Natural killer cell (primary cell): ENCODE results near the gene UTRN. TPM values are rescaled to one million over a fixed set of nuclear protein-coding genes. Genes with fewer than 3 reads are reported as not detected.

ENCODE experiments used
- ATAC-seq, 3 donors: fragments of 150-1000 bp in 2 of 3; fragments of 200-7000 bp in 1 of 3; cut with Tn5 transposase; 1 replicate in 1 of 3; 2 replicates in 2 of 3; pipeline ENCODE4 v1.10.0; 2021; ENCODE audit warnings: mild to moderate bottlenecking in 2 of 3, moderate library complexity in 2 of 3
- DNase-seq, 2 donors: peaks; one replicate each; pipeline versions ENCODE4 v3.0.0 to v3.0.0-alpha.2; 2013 to 2021; ENCODE audit warnings: mixed read lengths in 1 of 2
- H3K27ac ChIP-seq: one replicate; pipeline ENCODE4 v1.5.1; 2013; ENCODE audit warnings: mild to moderate bottlenecking, low read length
- H3K27me3 ChIP-seq: one replicate; pipeline ENCODE4 v1.6.1; 2013; ENCODE audit warnings: low read length; ENCODE audit not compliant: control insufficient read depth, insufficient read depth
- H3K36me3 ChIP-seq: one replicate; pipeline ENCODE4 v1.6.1; 2013; ENCODE audit warnings: low read length; ENCODE audit not compliant: control insufficient read depth, insufficient read depth
- H3K4me1 ChIP-seq: one replicate; pipeline ENCODE4 v1.6.1; 2013; ENCODE audit warnings: low read length; ENCODE audit not compliant: control insufficient read depth, insufficient read depth
- H3K4me3 ChIP-seq: one replicate; pipeline ENCODE4 v1.5.1; 2013; ENCODE audit warnings: low read length
- H3K9me3 ChIP-seq: one replicate; pipeline ENCODE4 v1.6.1; 2013; ENCODE audit warnings: low read length; ENCODE audit not compliant: control insufficient read depth, insufficient read depth
- H3K27ac Mint-ChIP-seq, 2 donors: one replicate each; pipeline ENCODE4 v1.8.0; 2022; ENCODE audit warnings: mild to moderate bottlenecking in 2 of 2, mixed read lengths in 2 of 2, moderate library complexity in 1 of 2
- H3K27me3 Mint-ChIP-seq, 2 donors: one replicate each; pipeline ENCODE4 v1.8.0; 2022; ENCODE audit warnings: low read depth in 2 of 2, mixed read lengths in 2 of 2
- H3K36me3 Mint-ChIP-seq: one replicate; pipeline ENCODE4 v1.8.0; 2022; ENCODE audit warnings: mixed read lengths
- H3K4me1 Mint-ChIP-seq, 2 donors: one replicate each; pipeline ENCODE4 v1.8.0; 2022; ENCODE audit warnings: mixed read lengths in 2 of 2
- H3K4me3 Mint-ChIP-seq: one replicate; pipeline ENCODE4 v1.8.0; 2022; ENCODE audit warnings: mild to moderate bottlenecking, moderate library complexity, mixed read lengths
- H3K9me3 Mint-ChIP-seq, 2 donors: one replicate each; pipeline ENCODE4 v1.8.0; 2022; ENCODE audit warnings: mixed read lengths in 2 of 2
- WGBS: methylation state at CpG from one replicate; pipeline ENCODE4 v1.1.7; 2013; ENCODE audit warnings: missing lambda C conversion rate; ENCODE audit not compliant: insufficient coverage; 5-methylcytosine and 5-hydroxymethylcytosine counted together
- intact Hi-C: fragments of 100-400 bp; cut with micrococcal nuclease; formaldehyde crosslinking; loops from one replicate; pipeline ENCODE4 v1.14.2; 2022
- total RNA-seq, 4 donors: library from RNA; stranded (reverse); fragments of 120-200 nt in 1 of 4; gene quantifications; one replicate each; pipeline versions ENCODE4 v1.2.3 to v1.2.4, GENCODE V29; 2013 to 2022
- TF ChIP-seq, protein P1 (sequence below): fragments of 200-600 bp; IDR thresholded peaks from one replicate; pipeline ENCODE4 v1.8.0; 2022; ENCODE audit warnings: antibody characterized with exemption

UTRN gene
- total RNA-seq, result 100 to 1,000 TPM; 584 to 715 (median 591) TPM
- 587 TPM for total RNA-seq (2013)

DNA sequence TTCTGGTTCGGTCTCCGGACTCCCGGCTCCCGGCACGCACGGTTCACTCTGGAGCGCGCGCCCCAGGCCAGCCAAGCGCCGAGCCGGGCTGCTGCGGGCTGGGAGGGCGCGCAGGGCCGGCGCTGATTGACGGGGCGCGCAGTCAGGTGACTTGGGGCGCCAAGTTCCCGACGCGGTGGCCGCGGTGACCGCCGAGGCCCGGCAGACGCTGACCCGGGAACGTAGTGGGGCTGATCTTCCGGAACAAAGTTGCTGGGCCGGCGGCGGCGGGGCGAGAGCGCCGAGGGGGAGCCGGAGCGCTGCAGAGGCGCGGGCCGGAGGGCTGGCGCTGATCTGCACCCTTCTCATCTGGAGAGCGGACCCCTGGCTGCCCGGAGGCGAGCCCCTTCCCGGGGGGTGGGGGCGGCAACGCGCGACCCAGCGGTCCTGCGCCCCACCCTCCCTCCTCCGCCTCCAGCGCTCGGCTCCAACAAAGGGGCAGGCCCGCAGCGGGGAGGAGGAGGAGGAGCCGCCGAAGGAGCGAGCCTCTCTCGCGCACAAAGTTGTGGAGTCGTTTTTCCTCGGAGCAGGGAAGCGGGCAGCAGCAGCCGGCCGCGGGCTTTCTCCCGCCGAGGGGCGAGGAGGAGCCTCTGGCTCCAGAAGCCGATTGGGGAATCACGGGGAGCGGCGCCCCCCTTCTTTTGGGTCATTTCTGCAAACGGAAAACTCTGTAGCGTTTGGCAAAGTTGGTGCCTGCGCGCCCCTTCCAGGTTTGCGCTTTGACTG lies at the start of gene UTRN:
Gene UTRN, plus strand, starts transcription at position 553 of the 765 bp plus-strand sequence. CDS start 6,494 bp downstream, outside the sequence.
- Histone ChIP-seq H3K36me3 (no peaks in the 10 kb centered on the region), H3K9me3 (no peaks in the 10 kb centered on the region), H3K4me3 (peak within 1 kb of the TSS; percentile 62), H3K27me3 (no peaks in the 10 kb centered on the region), H3K4me1 (peaks cover 13% of the 10 kb centered on the region), H3K27ac (peak within 1 kb of the TSS; percentile 51)
- Mint-ChIP-seq H3K4me1 (peaks cover 42 to 48% of the 10 kb centered on the region in 2 donors), H3K27me3 (no peaks in the 10 kb centered on the region), H3K27ac (peak within 1 kb of the TSS; percentile 91 to 92), H3K4me3 (peak within 1 kb of the TSS; percentile 100), H3K9me3 (no peaks in the 10 kb centered on the region), H3K36me3 (no peaks in the 10 kb centered on the region)
- TF ChIP-seq, protein P1, sequence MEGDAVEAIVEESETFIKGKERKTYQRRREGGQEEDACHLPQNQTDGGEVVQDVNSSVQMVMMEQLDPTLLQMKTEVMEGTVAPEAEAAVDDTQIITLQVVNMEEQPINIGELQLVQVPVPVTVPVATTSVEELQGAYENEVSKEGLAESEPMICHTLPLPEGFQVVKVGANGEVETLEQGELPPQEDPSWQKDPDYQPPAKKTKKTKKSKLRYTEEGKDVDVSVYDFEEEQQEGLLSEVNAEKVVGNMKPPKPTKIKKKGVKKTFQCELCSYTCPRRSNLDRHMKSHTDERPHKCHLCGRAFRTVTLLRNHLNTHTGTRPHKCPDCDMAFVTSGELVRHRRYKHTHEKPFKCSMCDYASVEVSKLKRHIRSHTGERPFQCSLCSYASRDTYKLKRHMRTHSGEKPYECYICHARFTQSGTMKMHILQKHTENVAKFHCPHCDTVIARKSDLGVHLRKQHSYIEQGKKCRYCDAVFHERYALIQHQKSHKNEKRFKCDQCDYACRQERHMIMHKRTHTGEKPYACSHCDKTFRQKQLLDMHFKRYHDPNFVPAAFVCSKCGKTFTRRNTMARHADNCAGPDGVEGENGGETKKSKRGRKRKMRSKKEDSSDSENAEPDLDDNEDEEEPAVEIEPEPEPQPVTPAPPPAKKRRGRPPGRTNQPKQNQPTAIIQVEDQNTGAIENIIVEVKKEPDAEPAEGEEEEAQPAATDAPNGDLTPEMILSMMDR, result no peak
- ATAC-seq (peak; percentile 54 to 72 (median 69)), DNase-seq (peak; percentile 46 to 55)
- under 1% methylated on average over 84 of the region's 84 CpGs for WGBS
- intact Hi-C loops, result loop anchor here (5.0 to 10.0 kb wide), 3 partner anchors 67 to 180 kb away; no protein-coding TSS in a partner anchor

DNA sequence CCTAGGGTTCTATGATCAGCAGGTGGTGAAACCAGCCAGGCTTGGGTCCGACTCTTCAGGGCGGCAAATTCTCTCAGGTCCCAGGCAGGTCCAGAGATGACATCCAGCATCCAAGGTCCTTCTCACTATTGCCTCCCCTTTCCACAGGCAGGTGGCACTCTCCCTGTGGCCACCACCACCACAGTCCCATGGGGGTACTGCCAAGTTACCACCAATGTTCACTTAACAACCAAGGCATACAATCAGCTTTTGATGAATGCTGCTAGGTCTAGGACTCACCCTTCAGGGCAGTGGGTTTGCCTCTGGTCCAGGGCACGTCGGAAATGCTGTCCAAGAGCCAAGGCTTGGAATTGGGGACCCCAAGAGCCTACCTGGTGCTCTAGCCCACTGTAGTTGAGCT lies 40.4 kb upstream of the UTRN start:
- H3K27me3 Mint-ChIP-seq, result peaks cover 13 to 19% of the 10 kb centered on the region in 2 donors
- TF ChIP-seq, protein P1, result no peak
- 91% methylated on average over 4 of the region's 4 CpGs for WGBS
- Histone ChIP-seq H3K36me3 (no peaks in the 10 kb centered on the region), H3K4me3 (no peak overlapping the region), H3K9me3 (no peaks in the 10 kb centered on the region), H3K4me1 (peaks cover 3% of the 10 kb centered on the region), H3K27ac (no peak overlapping the region), H3K27me3 (no peaks in the 10 kb centered on the region)
- H3K4me1 Mint-ChIP-seq, result peaks cover 10% of the 10 kb centered on the region in 2 donors
- ATAC-seq (no peak), DNase-seq (peak in 1 of 2 donors; percentile 5)
- no peaks in the 10 kb centered on the region for H3K9me3 Mint-ChIP-seq
- no peak overlapping the region for H3K27ac Mint-ChIP-seq
- no peak overlapping the region for H3K4me3 Mint-ChIP-seq
- intact Hi-C loops, result no loop called here
- peaks cover 8% of the 10 kb centered on the region for H3K36me3 Mint-ChIP-seq

DNA sequence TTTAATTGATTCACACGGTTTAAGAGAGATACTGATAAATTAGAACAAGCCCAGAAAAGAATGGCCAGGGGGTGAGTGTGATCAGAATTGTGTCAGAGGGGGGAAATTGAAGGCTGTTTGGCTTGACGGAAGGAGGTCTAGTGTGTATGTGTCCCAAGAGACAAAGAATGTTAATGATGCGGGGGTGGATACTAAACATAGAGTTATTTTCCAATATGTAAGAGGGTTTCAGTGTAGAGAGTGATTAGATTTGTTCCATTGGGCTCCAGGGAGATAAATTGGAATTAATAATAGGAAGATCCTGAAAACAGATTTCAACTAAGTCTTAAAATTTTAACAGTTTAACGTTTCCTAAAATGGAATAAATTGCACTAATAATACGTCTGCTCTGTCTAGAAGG lies 38.1 kb upstream of the UTRN start:
- Mint-ChIP-seq H3K27ac (no peak overlapping the region), H3K4me3 (no peak overlapping the region), H3K4me1 (peaks cover 10% of the 10 kb centered on the region in 2 donors), H3K36me3 (peaks cover 8% of the 10 kb centered on the region), H3K27me3 (peaks cover 13 to 19% of the 10 kb centered on the region in 2 donors), H3K9me3 (no peaks in the 10 kb centered on the region)
- Histone ChIP-seq H3K27me3 (no peaks in the 10 kb centered on the region), H3K27ac (no peak overlapping the region), H3K4me1 (peaks cover 3% of the 10 kb centered on the region), H3K9me3 (no peaks in the 10 kb centered on the region), H3K36me3 (no peaks in the 10 kb centered on the region), H3K4me3 (no peak overlapping the region)
- ATAC-seq, result no peak
- intact Hi-C loops, result no loop called here
- TF ChIP-seq, protein P1, result no peak
- no peak for DNase-seq
- WGBS, result 88% methylated on average over 5 of the region's 5 CpGs
